ENCODE data around the gene C20orf141. TPM values are rescaled to one million over a fixed set of nuclear protein-coding genes. Genes with fewer than 3 reads are reported as not detected.

Gene C20orf141
- total and polyA plus RNA-seq, 9 donors: 0.69 TPM; not detected in 8

DNA sequence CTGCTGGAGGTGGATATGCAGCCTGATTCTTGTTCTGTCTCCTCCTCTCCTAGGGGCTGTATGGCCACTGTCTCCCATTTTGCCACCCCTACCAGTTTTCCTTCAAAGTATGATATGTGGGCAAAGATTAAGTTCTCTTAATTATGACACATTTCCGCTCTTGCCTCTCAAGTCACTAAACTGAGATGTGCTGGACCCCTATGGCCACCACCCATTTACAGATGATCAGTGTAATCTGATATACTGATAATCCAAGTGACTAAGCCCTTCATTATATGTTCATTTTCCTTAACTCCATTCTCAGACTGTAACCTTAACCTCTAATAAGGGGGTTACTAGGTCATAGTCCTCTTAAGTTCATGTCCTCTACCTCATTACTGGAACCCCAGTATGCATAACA lies 711 bp upstream of the C20orf141 start:
- H3K9me3 ChIP-seq: no peaks in the 10 kb centered on the region
- H3K27ac ChIP-seq: no peak overlapping the region
- H3K36me3 ChIP-seq: no peaks in the 10 kb centered on the region
- intact Hi-C loops (cut with DNase I): loop anchor here in 1 of 4 donors (10.0 kb wide), 1 partner anchor 59 kb away; no protein-coding TSS in a partner anchor
- H3K4me1 ChIP-seq (ENCODE audit: insufficient read depth): peaks cover 24% of the 10 kb centered on the region
- no peak overlapping the region for H3K4me3 ChIP-seq
- TF ChIP-seq, protein P1, sequence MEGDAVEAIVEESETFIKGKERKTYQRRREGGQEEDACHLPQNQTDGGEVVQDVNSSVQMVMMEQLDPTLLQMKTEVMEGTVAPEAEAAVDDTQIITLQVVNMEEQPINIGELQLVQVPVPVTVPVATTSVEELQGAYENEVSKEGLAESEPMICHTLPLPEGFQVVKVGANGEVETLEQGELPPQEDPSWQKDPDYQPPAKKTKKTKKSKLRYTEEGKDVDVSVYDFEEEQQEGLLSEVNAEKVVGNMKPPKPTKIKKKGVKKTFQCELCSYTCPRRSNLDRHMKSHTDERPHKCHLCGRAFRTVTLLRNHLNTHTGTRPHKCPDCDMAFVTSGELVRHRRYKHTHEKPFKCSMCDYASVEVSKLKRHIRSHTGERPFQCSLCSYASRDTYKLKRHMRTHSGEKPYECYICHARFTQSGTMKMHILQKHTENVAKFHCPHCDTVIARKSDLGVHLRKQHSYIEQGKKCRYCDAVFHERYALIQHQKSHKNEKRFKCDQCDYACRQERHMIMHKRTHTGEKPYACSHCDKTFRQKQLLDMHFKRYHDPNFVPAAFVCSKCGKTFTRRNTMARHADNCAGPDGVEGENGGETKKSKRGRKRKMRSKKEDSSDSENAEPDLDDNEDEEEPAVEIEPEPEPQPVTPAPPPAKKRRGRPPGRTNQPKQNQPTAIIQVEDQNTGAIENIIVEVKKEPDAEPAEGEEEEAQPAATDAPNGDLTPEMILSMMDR (IDR thresholded peaks at IDR 0.05): no peak
- TF ChIP-seq EP300 (IDR thresholded peaks at IDR 0.05) (no peak), POLR2A (IDR thresholded peaks at IDR 0.05) (no peak)
- DNase-seq: no peak
- no peaks in the 10 kb centered on the region for H3K27me3 ChIP-seq
- 93 to 100% (median 97%) methylated on average over 1 of the region's 1 CpG for WGBS, 3 donors

GRCh38 chr20:2815242-2815900 lies 584 bp downstream of the C20orf141 start:
- no peaks in the 10 kb centered on the region for H3K36me3 ChIP-seq
- TF ChIP-seq POLR2A (IDR thresholded peaks at IDR 0.05) (no peak), EP300 (IDR thresholded peaks at IDR 0.05) (no peak)
- TF ChIP-seq, protein P1 (IDR thresholded peaks at IDR 0.05): no peak
- H3K27me3 ChIP-seq: no peaks in the 10 kb centered on the region
- no peak overlapping the region for H3K4me3 ChIP-seq
- peaks cover 29% of the 10 kb centered on the region for H3K4me1 ChIP-seq (ENCODE audit: insufficient read depth)
- WGBS, 3 donors: 90 to 93% (median 92%) methylated on average over 8 of the region's 8 CpGs
- no peaks in the 10 kb centered on the region for H3K9me3 ChIP-seq
- intact Hi-C loops (cut with DNase I): loop anchor here in 1 of 4 donors (10.0 kb wide), 1 partner anchor 61 kb away; no protein-coding TSS in a partner anchor
- no peak for DNase-seq
- H3K27ac ChIP-seq: no peak overlapping the region

DNA sequence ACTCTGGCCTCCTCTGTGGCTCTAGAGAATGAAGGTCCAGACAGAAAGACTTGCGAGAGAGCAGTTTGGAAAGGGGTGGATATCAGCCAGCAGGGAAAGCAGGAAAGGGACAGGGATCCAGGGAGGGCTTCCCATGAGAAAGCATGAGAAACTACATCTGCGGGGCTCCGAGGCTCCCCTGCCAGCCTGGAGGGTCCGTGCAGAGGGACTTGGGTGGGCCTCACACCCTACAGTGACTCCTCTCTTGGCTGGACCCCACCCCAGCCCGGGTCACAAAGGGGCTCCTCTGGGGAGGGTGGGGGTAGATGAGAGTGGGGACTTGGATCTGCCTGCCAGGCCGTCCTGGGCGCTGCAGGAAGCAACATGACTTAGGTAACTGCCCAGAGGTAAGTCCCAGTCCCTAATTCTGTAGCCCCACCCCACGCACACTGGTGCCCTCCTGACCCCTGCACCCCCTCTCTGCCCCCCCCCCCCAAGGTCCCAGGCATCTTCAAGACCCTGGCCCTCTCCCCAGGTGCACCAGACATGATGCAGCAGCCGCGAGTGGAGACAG lies 1.3 kb downstream of the C20orf141 start, which contains the start of gene TMEM239:
TSS of gene TMEM239 (plus strand) at position 335 of the 553 bp plus-strand sequence. CDS start at position 526, 191 bp downstream.
- intact Hi-C loops (cut with DNase I): loop anchor here in 1 of 4 donors (10.0 kb wide), 1 partner anchor 61 kb away; no protein-coding TSS in a partner anchor
- TF ChIP-seq, protein P1 (IDR thresholded peaks at IDR 0.05): no peak
- TF ChIP-seq POLR2A (IDR thresholded peaks at IDR 0.05) (no peak), EP300 (IDR thresholded peaks at IDR 0.05) (no peak)
- no peaks in the 10 kb centered on the region for H3K36me3 ChIP-seq
- no peak within 1 kb of the TSS for H3K27ac ChIP-seq
- no peak for DNase-seq
- no peak within 1 kb of the TSS for H3K4me3 ChIP-seq
- WGBS, 3 donors: 70 to 75% (median 70%) methylated on average over 9 to 10 of the region's 10 CpGs
- no peaks in the 10 kb centered on the region for H3K27me3 ChIP-seq
- H3K9me3 ChIP-seq: no peaks in the 10 kb centered on the region
- peaks cover 32% of the 10 kb centered on the region for H3K4me1 ChIP-seq (ENCODE audit: insufficient read depth)

- Histone ChIP-seq H3K36me3 (no peaks in the 10 kb centered on the region), H3K27me3 (no peaks in the 10 kb centered on the region), H3K4me3 (no peak overlapping the region), H3K27ac (no peak overlapping the region), H3K9me3 (no peaks in the 10 kb centered on the region), H3K4me1 (ENCODE audit: insufficient read depth) (peaks cover 34% of the 10 kb centered on the region)
- 81 to 91% (median 89%) methylated on average over 18 to 20 of the region's 20 CpGs for WGBS, 3 donors
- TF ChIP-seq, protein P1 (IDR thresholded peaks at IDR 0.05): no peak
- TF ChIP-seq EP300 (IDR thresholded peaks at IDR 0.05) (no peak), POLR2A (IDR thresholded peaks at IDR 0.05) (no peak)
- no peak for DNase-seq
- intact Hi-C loops (cut with DNase I): loop anchor here in 1 of 4 donors (10.0 kb wide), 1 partner anchor 62 kb away; no protein-coding TSS in a partner anchor
Measured at GRCh38 chr20:2816583-2817340, 2.0 kb downstream of the C20orf141 start.
